ENCODE results near the gene POC1A. TPM values are rescaled to one million over a fixed set of nuclear protein-coding genes. Genes with fewer than 3 reads are reported as not detected.

Gene POC1A
- total RNA-seq, 1 donor from 2014 or later, result 30.1 TPM

DNA sequence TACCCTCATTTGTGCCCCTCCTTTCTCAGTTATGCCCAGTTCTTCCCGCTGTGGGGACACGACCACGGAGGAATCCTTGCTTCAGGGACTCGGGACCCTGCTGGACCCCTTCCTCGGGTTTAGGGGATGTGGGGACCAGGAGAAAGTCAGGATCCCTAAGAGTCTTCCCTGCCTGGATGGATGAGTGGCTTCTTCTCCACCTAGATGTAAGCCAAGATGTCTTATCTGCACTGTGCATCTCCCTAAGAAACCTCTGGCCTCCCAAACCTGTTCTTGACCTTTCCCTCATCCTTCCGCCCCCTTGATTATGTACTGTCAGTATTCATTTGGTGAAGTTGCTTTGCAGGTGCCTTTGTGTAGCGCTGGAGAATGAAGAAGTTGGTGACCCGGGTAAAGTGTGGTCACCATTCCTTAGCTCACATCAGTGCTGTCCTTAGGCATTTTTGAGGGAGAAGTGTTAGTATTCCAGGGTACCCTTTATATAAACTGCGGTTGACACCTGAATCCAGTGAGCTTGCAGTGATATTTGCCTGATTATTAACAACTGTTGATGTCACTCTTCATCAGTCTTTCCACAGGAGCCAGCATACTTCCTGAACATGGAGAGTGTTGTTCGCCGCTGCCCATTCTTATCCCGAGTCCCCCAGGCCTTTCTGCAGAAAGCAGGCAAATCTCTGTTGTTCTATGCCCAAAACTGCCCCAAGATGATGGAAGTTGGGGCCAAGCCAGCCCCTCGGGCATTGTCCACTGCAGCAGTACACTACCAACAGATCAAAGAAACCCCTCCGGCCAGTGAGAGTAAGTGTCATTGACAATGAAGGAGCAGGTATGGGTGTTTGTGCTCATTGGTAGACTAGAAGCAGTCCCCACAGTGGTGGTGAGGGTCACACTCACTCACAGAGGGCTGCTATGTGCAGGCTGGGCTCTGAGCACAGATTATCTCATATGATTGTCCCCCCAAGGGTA lies 44.7 kb upstream of the POC1A start:
- Mint-ChIP-seq H3K27me3 (ENCODE audit: low read depth) (no peaks in the 10 kb centered on the region), H3K9me3 (no peaks in the 10 kb centered on the region), H3K36me3 (ENCODE audit: low read depth) (peaks cover 12% of the 10 kb centered on the region), H3K4me3 (peak overlapping the region; percentile 99), H3K27ac (ENCODE audit: unreplicated experiment) (peak overlapping the region; percentile 98), H3K4me1 (peaks cover 26% of the 10 kb centered on the region)
- TF ChIP-seq CTCF (conservative IDR thresholded peaks at IDR 0.05), result no peak
- DNase-seq (ENCODE audit: low read depth, low spot score), result no peak

- Mint-ChIP-seq H3K4me3 (peak within 1 kb of the TSS; percentile 99), H3K36me3 (ENCODE audit: low read depth) (peaks cover 6% of the 10 kb centered on the region), H3K27ac (ENCODE audit: unreplicated experiment) (peak within 1 kb of the TSS; percentile 98), H3K9me3 (no peaks in the 10 kb centered on the region), H3K27me3 (ENCODE audit: low read depth) (no peaks in the 10 kb centered on the region), H3K4me1 (peaks cover 26% of the 10 kb centered on the region)
- TF ChIP-seq CTCF (conservative IDR thresholded peaks at IDR 0.05), result peak; percentile 52
- peak; percentile 97 for DNase-seq (ENCODE audit: low read depth, low spot score)
Observed at GRCh38 chr3:52197842-52198625, 43.8 kb upstream of the POC1A start, which contains the start of gene ALAS1. Gene ALAS1, plus strand, starts transcription at chr3:52198160. Its CDS starts 1,082 bp downstream, at chr3:52199242.

GRCh38 chr3:52197499-52197841 lies 43.2 kb upstream of the POC1A start:
- peak overlapping the region; percentile 64 for H3K27ac Mint-ChIP-seq (ENCODE audit: unreplicated experiment)

DNA sequence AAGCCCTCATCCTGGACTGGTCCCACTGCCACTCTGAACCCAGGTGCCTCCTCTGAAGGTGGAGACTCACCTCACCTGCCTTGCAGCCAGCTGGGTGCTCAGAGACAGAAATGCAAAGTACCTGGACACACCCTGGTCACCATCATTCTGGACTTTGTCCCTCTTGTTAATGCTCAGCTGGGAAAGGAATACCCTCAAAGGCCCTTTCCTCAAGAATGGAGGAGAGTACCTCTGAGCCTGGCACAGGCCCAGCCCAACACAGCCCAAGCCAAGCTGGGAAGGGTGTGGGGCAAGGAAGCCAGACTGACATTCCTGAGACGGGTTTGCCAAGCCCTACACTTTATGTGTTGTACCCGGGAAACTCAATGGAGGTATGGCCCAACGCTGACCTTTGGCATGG lies 42.8 kb upstream of the POC1A start:
- no peak for DNase-seq (ENCODE audit: low read depth, low spot score)
- no peak overlapping the region for H3K27ac Mint-ChIP-seq (ENCODE audit: unreplicated experiment)
- no peaks in the 10 kb centered on the region for H3K27me3 Mint-ChIP-seq (ENCODE audit: low read depth)
- no peaks in the 10 kb centered on the region for H3K9me3 Mint-ChIP-seq
- H3K36me3 Mint-ChIP-seq (ENCODE audit: low read depth), result peaks cover 3% of the 10 kb centered on the region
- peak overlapping the region; percentile 99 for H3K4me3 Mint-ChIP-seq
- H3K4me1 Mint-ChIP-seq, result peaks cover 26% of the 10 kb centered on the region
- no peak for TF ChIP-seq CTCF (conservative IDR thresholded peaks at IDR 0.05)

More at GRCh38 chr3:52197499-52197841, 43.2 kb upstream of the POC1A start:
- H3K4me1 Mint-ChIP-seq, result peaks cover 26% of the 10 kb centered on the region
- no peak for DNase-seq (ENCODE audit: low read depth, low spot score)
- peak overlapping the region; percentile 99 for H3K4me3 Mint-ChIP-seq
- no peaks in the 10 kb centered on the region for H3K27me3 Mint-ChIP-seq (ENCODE audit: low read depth)
- H3K36me3 Mint-ChIP-seq (ENCODE audit: low read depth), result peaks cover 4% of the 10 kb centered on the region
- H3K9me3 Mint-ChIP-seq, result no peaks in the 10 kb centered on the region
- TF ChIP-seq CTCF (conservative IDR thresholded peaks at IDR 0.05), result no peak

GRCh38 chr3:52195823-52196331 lies 41.7 kb upstream of the POC1A start:
- H3K4me3 Mint-ChIP-seq, result no peak overlapping the region
- no peaks in the 10 kb centered on the region for H3K27me3 Mint-ChIP-seq (ENCODE audit: low read depth)
- H3K4me1 Mint-ChIP-seq, result peaks cover 28% of the 10 kb centered on the region
- H3K9me3 Mint-ChIP-seq, result no peaks in the 10 kb centered on the region
- no peak for TF ChIP-seq CTCF (conservative IDR thresholded peaks at IDR 0.05)
- peaks cover 3% of the 10 kb centered on the region for H3K36me3 Mint-ChIP-seq (ENCODE audit: low read depth)
- no peak for DNase-seq (ENCODE audit: low read depth, low spot score)
- H3K27ac Mint-ChIP-seq (ENCODE audit: unreplicated experiment), result no peak overlapping the region
